Measurements from ENCODE around the gene VPS26A.
A peak's percentile ranks its signal among the peaks of the same experiment; 100 is the strongest.

Gene VPS26A

DNA sequence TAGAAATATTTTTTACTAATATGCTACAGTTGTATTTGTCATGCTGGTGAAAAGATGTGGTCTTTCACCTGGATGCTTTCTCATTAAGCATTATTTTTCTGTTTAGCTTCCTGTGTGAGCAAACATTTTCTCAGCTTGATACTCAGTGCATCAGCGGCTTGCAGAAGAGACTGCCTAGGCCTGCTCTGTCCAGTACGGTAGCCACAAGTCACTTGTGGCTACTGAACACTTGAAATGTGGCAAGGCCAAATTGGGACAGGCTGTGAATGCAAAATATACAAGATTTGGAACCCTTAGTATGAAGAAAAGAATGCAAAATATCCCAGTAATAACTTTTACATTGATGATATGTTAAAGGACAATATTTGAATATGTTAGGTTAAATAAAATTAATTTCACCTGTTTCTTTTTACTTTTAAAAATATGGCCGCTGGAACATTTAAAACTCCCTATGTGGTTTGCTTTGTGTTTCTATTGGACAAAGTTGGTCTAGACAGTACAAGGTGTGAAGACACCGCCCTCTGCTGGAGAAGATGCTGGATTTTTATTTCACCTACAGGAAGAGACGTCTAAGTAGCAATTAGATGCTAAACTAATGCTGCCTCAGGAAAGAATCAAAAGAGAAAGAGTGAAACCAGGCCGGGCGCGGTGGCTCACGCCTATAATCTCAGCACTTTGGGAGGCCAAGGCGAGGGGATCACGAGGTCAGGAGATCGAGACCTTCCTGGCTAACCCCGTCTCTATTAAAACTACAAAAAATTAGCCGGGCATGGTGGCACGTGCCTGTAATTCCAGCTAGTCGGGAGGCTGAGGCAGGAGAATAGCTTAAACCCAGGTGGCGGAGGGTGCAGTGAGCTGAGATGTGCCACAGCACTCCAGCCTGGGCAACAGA is 30.8 kb upstream of the VPS26A start:
- Histone ChIP-seq H4K20me1 (ENCODE audit: insufficient read depth, low read length) (no peaks in the 10 kb centered on the region), H3K79me2 (ENCODE audit: insufficient read depth, low read length) (peaks cover 18% of the 10 kb centered on the region; the same call in 1 of the 2 replicates), H3K9ac (ENCODE audit: low read length) (no peak overlapping the region), H3K27ac (ENCODE audit: low read depth, low read length, poor library complexity, severe bottlenecking) (peak overlapping the region; percentile 42), H2AFZ (ENCODE audit: low read length) (no peak overlapping the region), H3K4me3 (ENCODE audit: low read depth, low read length, poor library complexity, severe bottlenecking) (no peak overlapping the region), H3K4me1 (ENCODE audit: insufficient read depth, low read length, severe bottlenecking) (peaks cover 39% of the 10 kb centered on the region), H3K9me3 (ENCODE audit: low read length) (no peaks in the 10 kb centered on the region), H3K4me2 (ENCODE audit: low read length) (no peak overlapping the region), H3F3A (ENCODE audit: insufficient read depth, low read length) (peaks cover 8% of the 10 kb centered on the region), H3K36me3 (ENCODE audit: insufficient read depth, low read length) (no peaks in the 10 kb centered on the region; the same call in 1 of the 2 replicates), H3K9me2 (ENCODE audit: low read depth, low read length) (no peaks in the 10 kb centered on the region), H3K27me3 (ENCODE audit: insufficient read depth, low read length) (no peaks in the 10 kb centered on the region)
- TF ChIP-seq EZH2 (IDR thresholded peaks at IDR 0.05; ENCODE audit: borderline replicate concordance, low read length) = no peak
- TF ChIP-seq, protein P1, sequence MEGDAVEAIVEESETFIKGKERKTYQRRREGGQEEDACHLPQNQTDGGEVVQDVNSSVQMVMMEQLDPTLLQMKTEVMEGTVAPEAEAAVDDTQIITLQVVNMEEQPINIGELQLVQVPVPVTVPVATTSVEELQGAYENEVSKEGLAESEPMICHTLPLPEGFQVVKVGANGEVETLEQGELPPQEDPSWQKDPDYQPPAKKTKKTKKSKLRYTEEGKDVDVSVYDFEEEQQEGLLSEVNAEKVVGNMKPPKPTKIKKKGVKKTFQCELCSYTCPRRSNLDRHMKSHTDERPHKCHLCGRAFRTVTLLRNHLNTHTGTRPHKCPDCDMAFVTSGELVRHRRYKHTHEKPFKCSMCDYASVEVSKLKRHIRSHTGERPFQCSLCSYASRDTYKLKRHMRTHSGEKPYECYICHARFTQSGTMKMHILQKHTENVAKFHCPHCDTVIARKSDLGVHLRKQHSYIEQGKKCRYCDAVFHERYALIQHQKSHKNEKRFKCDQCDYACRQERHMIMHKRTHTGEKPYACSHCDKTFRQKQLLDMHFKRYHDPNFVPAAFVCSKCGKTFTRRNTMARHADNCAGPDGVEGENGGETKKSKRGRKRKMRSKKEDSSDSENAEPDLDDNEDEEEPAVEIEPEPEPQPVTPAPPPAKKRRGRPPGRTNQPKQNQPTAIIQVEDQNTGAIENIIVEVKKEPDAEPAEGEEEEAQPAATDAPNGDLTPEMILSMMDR (IDR thresholded peaks at IDR 0.05; ENCODE audit: low read length) = peak; percentile 79

GRCh38 chr10:69093933-69094332 is 30.0 kb upstream of the VPS26A start:
- H3K9me3 ChIP-seq (ENCODE audit: low read length) = no peaks in the 10 kb centered on the region
- TF ChIP-seq, protein P1 (IDR thresholded peaks at IDR 0.05; ENCODE audit: low read length) = no peak
- no peak for TF ChIP-seq EZH2 (IDR thresholded peaks at IDR 0.05; ENCODE audit: borderline replicate concordance, low read length)
- H3K9ac ChIP-seq (ENCODE audit: low read length) = no peak overlapping the region
- H3K4me2 ChIP-seq (ENCODE audit: low read length) = no peak overlapping the region
- H3K79me2 ChIP-seq (ENCODE audit: insufficient read depth, low read length) = peaks cover 13% of the 10 kb centered on the region; the same call in 1 of the 2 replicates
- H3K4me3 ChIP-seq (ENCODE audit: low read depth, low read length, poor library complexity, severe bottlenecking) = no peak overlapping the region
- H3K36me3 ChIP-seq (ENCODE audit: insufficient read depth, low read length) = no peaks in the 10 kb centered on the region; the same call in 1 of the 2 replicates
- H3F3A ChIP-seq (ENCODE audit: insufficient read depth, low read length) = peaks cover 8% of the 10 kb centered on the region
- H3K27me3 ChIP-seq (ENCODE audit: insufficient read depth, low read length) = no peaks in the 10 kb centered on the region
- H3K27ac ChIP-seq (ENCODE audit: low read depth, low read length, poor library complexity, severe bottlenecking) = no peak overlapping the region
- no peaks in the 10 kb centered on the region for H3K9me2 ChIP-seq (ENCODE audit: low read depth, low read length)
- H2AFZ ChIP-seq (ENCODE audit: low read length) = no peak overlapping the region
- H4K20me1 ChIP-seq (ENCODE audit: insufficient read depth, low read length) = no peaks in the 10 kb centered on the region
- peaks cover 32% of the 10 kb centered on the region for H3K4me1 ChIP-seq (ENCODE audit: insufficient read depth, low read length, severe bottlenecking)

GRCh38 chr10:69096045-69096444 is 27.9 kb upstream of the VPS26A start:
- Histone ChIP-seq H2AFZ (ENCODE audit: low read length) (no peak overlapping the region), H3K27me3 (ENCODE audit: insufficient read depth, low read length) (no peaks in the 10 kb centered on the region), H3K4me3 (ENCODE audit: low read depth, low read length, poor library complexity, severe bottlenecking) (no peak overlapping the region), H3K9me3 (ENCODE audit: low read length) (no peaks in the 10 kb centered on the region), H3K4me1 (ENCODE audit: insufficient read depth, low read length, severe bottlenecking) (peaks cover 11% of the 10 kb centered on the region), H3K79me2 (ENCODE audit: insufficient read depth, low read length) (peaks cover 8% of the 10 kb centered on the region; the same call in 1 of the 2 replicates), H4K20me1 (ENCODE audit: insufficient read depth, low read length) (no peaks in the 10 kb centered on the region), H3F3A (ENCODE audit: insufficient read depth, low read length) (peaks cover 5% of the 10 kb centered on the region; the same call in 1 of the 2 replicates), H3K27ac (ENCODE audit: low read depth, low read length, poor library complexity, severe bottlenecking) (no peak overlapping the region), H3K4me2 (ENCODE audit: low read length) (no peak overlapping the region), H3K9me2 (ENCODE audit: low read depth, low read length) (no peaks in the 10 kb centered on the region), H3K36me3 (ENCODE audit: insufficient read depth, low read length) (no peaks in the 10 kb centered on the region; the same call in 1 of the 2 replicates), H3K9ac (ENCODE audit: low read length) (no peak overlapping the region)
- TF ChIP-seq, protein P1 (IDR thresholded peaks at IDR 0.05; ENCODE audit: low read length) = no peak
- TF ChIP-seq EZH2 (IDR thresholded peaks at IDR 0.05; ENCODE audit: borderline replicate concordance, low read length) = no peak

All from OCI-LY1 (cell line).